ENCODE results near the gene PHACTR3. TPM values are rescaled to one million over a fixed set of nuclear protein-coding genes. Genes with fewer than 3 reads are reported as not detected.

PHACTR3 gene
- total RNA-seq, 1 donor from 2014 or later = not detected

GRCh38 chr20:59749301-59749700, 145.0 kb downstream of the PHACTR3 start:
- Mint-ChIP-seq H3K4me1 (ENCODE audit: low read depth) (peaks cover 3% of the 10 kb centered on the region), H3K27ac (ENCODE audit: unreplicated experiment) (no peak overlapping the region), H3K27me3 (ENCODE audit: low read depth) (peaks cover 39% of the 10 kb centered on the region), H3K4me3 (ENCODE audit: unreplicated experiment) (no peak overlapping the region), H3K9me3 (ENCODE audit: low read depth) (no peaks in the 10 kb centered on the region), H3K36me3 (ENCODE audit: low read depth) (no peaks in the 10 kb centered on the region)
- peak; percentile 50 for DNase-seq (ENCODE audit: low spot score)
- no peak for TF ChIP-seq CTCF (IDR thresholded peaks at IDR 0.05)

- Mint-ChIP-seq H3K27me3 (ENCODE audit: low read depth) (peaks cover 47% of the 10 kb centered on the region), H3K4me1 (ENCODE audit: low read depth) (peaks cover 3% of the 10 kb centered on the region), H3K27ac (ENCODE audit: unreplicated experiment) (no peak overlapping the region), H3K9me3 (ENCODE audit: low read depth) (no peaks in the 10 kb centered on the region), H3K4me3 (ENCODE audit: unreplicated experiment) (no peak overlapping the region), H3K36me3 (ENCODE audit: low read depth) (no peaks in the 10 kb centered on the region)
- peak; percentile 82 for DNase-seq (ENCODE audit: low spot score)
- no peak for TF ChIP-seq CTCF (IDR thresholded peaks at IDR 0.05)
Measured at GRCh38 chr20:59750209-59750840, 146.0 kb downstream of the PHACTR3 start.

GRCh38 chr20:59751075-59751711, 146.9 kb downstream of the PHACTR3 start:
- TF ChIP-seq CTCF (IDR thresholded peaks at IDR 0.05) = peak; percentile 81
- DNase-seq (ENCODE audit: low spot score) = peak; percentile 86
- H3K4me1 Mint-ChIP-seq (ENCODE audit: low read depth) = peaks cover 3% of the 10 kb centered on the region
- no peak overlapping the region for H3K27ac Mint-ChIP-seq (ENCODE audit: unreplicated experiment)
- no peak overlapping the region for H3K4me3 Mint-ChIP-seq (ENCODE audit: unreplicated experiment)
- H3K9me3 Mint-ChIP-seq (ENCODE audit: low read depth) = no peaks in the 10 kb centered on the region
- H3K36me3 Mint-ChIP-seq (ENCODE audit: low read depth) = no peaks in the 10 kb centered on the region
- H3K27me3 Mint-ChIP-seq (ENCODE audit: low read depth) = peaks cover 50% of the 10 kb centered on the region

- no peak for TF ChIP-seq CTCF (IDR thresholded peaks at IDR 0.05)
- DNase-seq (ENCODE audit: low spot score) = no peak
- Mint-ChIP-seq H3K27me3 (ENCODE audit: low read depth) (peaks cover 46% of the 10 kb centered on the region), H3K4me3 (ENCODE audit: unreplicated experiment) (no peak overlapping the region), H3K36me3 (ENCODE audit: low read depth) (no peaks in the 10 kb centered on the region), H3K27ac (ENCODE audit: unreplicated experiment) (no peak overlapping the region), H3K4me1 (ENCODE audit: low read depth) (peaks cover 3% of the 10 kb centered on the region), H3K9me3 (ENCODE audit: low read depth) (no peaks in the 10 kb centered on the region)
Measured at GRCh38 chr20:59752101-59752586, 147.8 kb downstream of the PHACTR3 start.

GRCh38 chr20:59752704-59753460, 148.5 kb downstream of the PHACTR3 start:
- Mint-ChIP-seq H3K9me3 (ENCODE audit: low read depth) (no peaks in the 10 kb centered on the region), H3K4me1 (ENCODE audit: low read depth) (peaks cover 3% of the 10 kb centered on the region), H3K4me3 (ENCODE audit: unreplicated experiment) (no peak overlapping the region), H3K36me3 (ENCODE audit: low read depth) (no peaks in the 10 kb centered on the region), H3K27ac (ENCODE audit: unreplicated experiment) (no peak overlapping the region), H3K27me3 (ENCODE audit: low read depth) (peaks cover 47% of the 10 kb centered on the region)
- no peak for TF ChIP-seq CTCF (IDR thresholded peaks at IDR 0.05)
- DNase-seq (ENCODE audit: low spot score) = no peak
